Transverse colon (tissue), 4 donors: ENCODE results near the gene SPTBN5.

ENCODE experiments used
- EP300 ChIP-seq: sonication (generic); formaldehyde crosslinking; IDR thresholded peaks from one replicate; pipeline ENCODE4 v1.6.1; 2017; ENCODE audit warnings: antibody characterized with exemption, low read depth
- POLR2A ChIP-seq: fragments of 450-650 bp; IDR thresholded peaks from one replicate; pipeline ENCODE4 v1.6.1; 2016; ENCODE audit warnings: antibody characterized with exemption, mild to moderate bottlenecking, moderate library complexity
- POLR2AphosphoS5 ChIP-seq, 3 donors: sonication (generic); formaldehyde crosslinking; IDR thresholded peaks; one replicate each; pipeline ENCODE4 v1.6.1; 2016; ENCODE audit warnings: antibody characterized with exemption in 3 of 3
- TF ChIP-seq, protein P1 (sequence below), 5 experiments: fragments of 200-600 bp in 3 of 5; fragments of 450-650 bp in 2 of 5; sonication (generic) in 3 of 5; IDR thresholded peaks; 1 replicate in 2 of 5; 2 replicates in 3 of 5; pipeline ENCODE4 v1.5.1; 2016 to 2017; ENCODE audit warnings: antibody characterized with exemption in 5 of 5, inconsistent platforms in 3 of 5, mild to moderate bottlenecking in 2 of 5, moderate library complexity in 1 of 5

- TF ChIP-seq, protein P1, sequence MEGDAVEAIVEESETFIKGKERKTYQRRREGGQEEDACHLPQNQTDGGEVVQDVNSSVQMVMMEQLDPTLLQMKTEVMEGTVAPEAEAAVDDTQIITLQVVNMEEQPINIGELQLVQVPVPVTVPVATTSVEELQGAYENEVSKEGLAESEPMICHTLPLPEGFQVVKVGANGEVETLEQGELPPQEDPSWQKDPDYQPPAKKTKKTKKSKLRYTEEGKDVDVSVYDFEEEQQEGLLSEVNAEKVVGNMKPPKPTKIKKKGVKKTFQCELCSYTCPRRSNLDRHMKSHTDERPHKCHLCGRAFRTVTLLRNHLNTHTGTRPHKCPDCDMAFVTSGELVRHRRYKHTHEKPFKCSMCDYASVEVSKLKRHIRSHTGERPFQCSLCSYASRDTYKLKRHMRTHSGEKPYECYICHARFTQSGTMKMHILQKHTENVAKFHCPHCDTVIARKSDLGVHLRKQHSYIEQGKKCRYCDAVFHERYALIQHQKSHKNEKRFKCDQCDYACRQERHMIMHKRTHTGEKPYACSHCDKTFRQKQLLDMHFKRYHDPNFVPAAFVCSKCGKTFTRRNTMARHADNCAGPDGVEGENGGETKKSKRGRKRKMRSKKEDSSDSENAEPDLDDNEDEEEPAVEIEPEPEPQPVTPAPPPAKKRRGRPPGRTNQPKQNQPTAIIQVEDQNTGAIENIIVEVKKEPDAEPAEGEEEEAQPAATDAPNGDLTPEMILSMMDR (IDR thresholded peaks at IDR 0.05): no peak
- TF ChIP-seq POLR2A: no peak
- no peak for TF ChIP-seq EP300
- TF ChIP-seq POLR2AphosphoS5 (IDR thresholded peaks at IDR 0.05): no peak
Measured at GRCh38 chr15:41908736-41909461, 15.0 kb upstream of the SPTBN5 start.
